GM21515 (cell line): ENCODE measurements around the gene SCO2.

Experiments
- ATAC-seq: cut with Tn5 transposase; IDR thresholded peaks from one replicate; pipeline ENCODE4 v1.9.1; 2021; ENCODE audit not compliant: unreplicated experiment

Gene SCO2

GRCh38 chr22:50525104-50525857 lies at the start of gene SCO2:
SCO2 (minus strand) TSS chr22:50525598; CDS start chr22:50524411, 1,187 bp downstream.
- peak; percentile 32 for ATAC-seq

GRCh38 chr22:50574383-50574755 lies 49.0 kb upstream of the SCO2 start:
- no peak for ATAC-seq

GRCh38 chr22:50573491-50574382 lies 48.3 kb upstream of the SCO2 start:
- ATAC-seq = no peak

- ATAC-seq = no peak
Observed at GRCh38 chr22:50572965-50573364, 47.6 kb upstream of the SCO2 start.

- ATAC-seq = no peak
Observed at GRCh38 chr22:50571264-50572175, 46.1 kb upstream of the SCO2 start.

- ATAC-seq = no peak
Observed at GRCh38 chr22:50570861-50571260, 45.5 kb upstream of the SCO2 start.

GRCh38 chr22:50569896-50570535 lies 44.6 kb upstream of the SCO2 start:
- no peak for ATAC-seq

- no peak for ATAC-seq
Observed at GRCh38 chr22:50569041-50569459, 43.7 kb upstream of the SCO2 start.

GRCh38 chr22:50568626-50569025 lies 43.2 kb upstream of the SCO2 start:
- no peak for ATAC-seq

GRCh38 chr22:50567721-50568252 lies 42.4 kb upstream of the SCO2 start:
- ATAC-seq = no peak

GRCh38 chr22:50564289-50564688 lies 38.9 kb upstream of the SCO2 start:
- ATAC-seq = no peak

- ATAC-seq = no peak
Observed at GRCh38 chr22:50563413-50564160, 38.2 kb upstream of the SCO2 start.

GRCh38 chr22:50562523-50563412 lies 37.4 kb upstream of the SCO2 start, which contains the start of gene SYCE3:
SYCE3 (minus strand) TSS chr22:50562919; CDS start chr22:50556405, 6,514 bp downstream.
- ATAC-seq = peak; percentile 88

- ATAC-seq = no peak
Observed at GRCh38 chr22:50561401-50562358, 36.3 kb upstream of the SCO2 start.

GRCh38 chr22:50560034-50560433 lies 34.6 kb upstream of the SCO2 start:
- no peak for ATAC-seq

GRCh38 chr22:50556703-50557102 lies 31.3 kb upstream of the SCO2 start:
- no peak for ATAC-seq

- ATAC-seq = no peak
Observed at GRCh38 chr22:50553310-50553709, 27.9 kb upstream of the SCO2 start.
